ENCODE results near the gene KLF13.

KLF13 gene

GRCh38 chr15:31369727-31370126, 43.1 kb downstream of the KLF13 start:
- H2AFZ ChIP-seq (ENCODE audit: low read depth, low read length) = no peak overlapping the region
- H3K27me3 ChIP-seq (ENCODE audit: low read depth, low read length) = no peaks in the 10 kb centered on the region
- TF ChIP-seq EZH2phosphoT487 (IDR thresholded peaks at IDR 0.05; ENCODE audit: low read depth) (no peak), CTCF (IDR thresholded peaks at IDR 0.05; ENCODE audit: low read depth, low read length) (no peak)
- H3K79me2 ChIP-seq (ENCODE audit: low read length) = peaks cover 78% of the 10 kb centered on the region
- no peaks in the 10 kb centered on the region for H3K9me3 ChIP-seq (ENCODE audit: insufficient read depth, low read length)
- peaks cover 58% of the 10 kb centered on the region for H4K20me1 ChIP-seq (ENCODE audit: insufficient read depth, low read length)
- H3K36me3 ChIP-seq (replicated peaks; ENCODE audit: low read depth, low read length) = peaks cover 32% of the 10 kb centered on the region
- no peak overlapping the region for H3K4me3 ChIP-seq (ENCODE audit: low read length)
- peaks cover 32% of the 10 kb centered on the region for H3K4me1 ChIP-seq (ENCODE audit: low read length)
- H3K27ac ChIP-seq (ENCODE audit: low read length) = no peak overlapping the region
- H3K4me2 ChIP-seq (ENCODE audit: low read length) = no peak overlapping the region
- no peak overlapping the region for H3K9ac ChIP-seq (ENCODE audit: low read length)

- Histone ChIP-seq H3K9me3 (ENCODE audit: insufficient read depth, low read length) (no peaks in the 10 kb centered on the region), H3K36me3 (replicated peaks; ENCODE audit: low read depth, low read length) (peaks cover 36% of the 10 kb centered on the region), H4K20me1 (ENCODE audit: insufficient read depth, low read length) (peaks cover 53% of the 10 kb centered on the region), H3K79me2 (ENCODE audit: low read length) (peaks cover 68% of the 10 kb centered on the region), H3K27me3 (ENCODE audit: low read depth, low read length) (no peaks in the 10 kb centered on the region), H3K4me3 (ENCODE audit: low read length) (no peak overlapping the region), H2AFZ (ENCODE audit: low read depth, low read length) (no peak overlapping the region), H3K27ac (ENCODE audit: low read length) (no peak overlapping the region), H3K4me2 (ENCODE audit: low read length) (no peak overlapping the region), H3K9ac (ENCODE audit: low read length) (no peak overlapping the region), H3K4me1 (ENCODE audit: low read length) (peaks cover 14% of the 10 kb centered on the region)
- TF ChIP-seq EZH2phosphoT487 (IDR thresholded peaks at IDR 0.05; ENCODE audit: low read depth) (no peak), CTCF (IDR thresholded peaks at IDR 0.05; ENCODE audit: low read depth, low read length) (no peak)
Measured at GRCh38 chr15:31371520-31372240, 45.0 kb downstream of the KLF13 start.

- H3K4me3 ChIP-seq (ENCODE audit: low read length) = no peak overlapping the region
- H3K79me2 ChIP-seq (ENCODE audit: low read length) = peaks cover 58% of the 10 kb centered on the region
- H4K20me1 ChIP-seq (ENCODE audit: insufficient read depth, low read length) = peaks cover 47% of the 10 kb centered on the region
- peaks cover 36% of the 10 kb centered on the region for H3K36me3 ChIP-seq (replicated peaks; ENCODE audit: low read depth, low read length)
- no peaks in the 10 kb centered on the region for H3K9me3 ChIP-seq (ENCODE audit: insufficient read depth, low read length)
- H3K4me1 ChIP-seq (ENCODE audit: low read length) = peaks cover 5% of the 10 kb centered on the region
- H3K4me2 ChIP-seq (ENCODE audit: low read length) = no peak overlapping the region
- no peaks in the 10 kb centered on the region for H3K27me3 ChIP-seq (ENCODE audit: low read depth, low read length)
- H3K9ac ChIP-seq (ENCODE audit: low read length) = no peak overlapping the region
- H2AFZ ChIP-seq (ENCODE audit: low read depth, low read length) = no peak overlapping the region
- TF ChIP-seq EZH2phosphoT487 (IDR thresholded peaks at IDR 0.05; ENCODE audit: low read depth) (no peak), CTCF (IDR thresholded peaks at IDR 0.05; ENCODE audit: low read depth, low read length) (no peak)
- no peak overlapping the region for H3K27ac ChIP-seq (ENCODE audit: low read length)
Measured at GRCh38 chr15:31372635-31373091, 46.0 kb downstream of the KLF13 start.

GRCh38 chr15:31373096-31373865, 46.6 kb downstream of the KLF13 start:
- Histone ChIP-seq H3K9ac (ENCODE audit: low read length) (no peak overlapping the region), H3K4me3 (ENCODE audit: low read length) (no peak overlapping the region), H3K79me2 (ENCODE audit: low read length) (peaks cover 52% of the 10 kb centered on the region), H3K4me2 (ENCODE audit: low read length) (no peak overlapping the region), H3K36me3 (replicated peaks; ENCODE audit: low read depth, low read length) (peaks cover 35% of the 10 kb centered on the region), H3K4me1 (ENCODE audit: low read length) (no peaks in the 10 kb centered on the region), H3K27ac (ENCODE audit: low read length) (no peak overlapping the region), H4K20me1 (ENCODE audit: insufficient read depth, low read length) (peaks cover 42% of the 10 kb centered on the region), H2AFZ (ENCODE audit: low read depth, low read length) (no peak overlapping the region), H3K27me3 (ENCODE audit: low read depth, low read length) (no peaks in the 10 kb centered on the region), H3K9me3 (ENCODE audit: insufficient read depth, low read length) (no peaks in the 10 kb centered on the region)
- TF ChIP-seq CTCF (IDR thresholded peaks at IDR 0.05; ENCODE audit: low read depth, low read length) (no peak), EZH2phosphoT487 (IDR thresholded peaks at IDR 0.05; ENCODE audit: low read depth) (no peak)
